Testis (tissue), 3 donors: Measurements from ENCODE around the gene CEP55. TPM values are rescaled to one million over a fixed set of nuclear protein-coding genes. Genes with fewer than 3 reads are reported as not detected.

Experiments used
- DNase-seq: peaks from one replicate; pipeline ENCODE4 v3.0.0-alpha.2; 2019
- H3K27ac ChIP-seq, 2 donors: fragments of 200-600 bp; sonication (generic); one replicate each; pipeline ENCODE4 v1.5.1; 2019
- H3K27me3 ChIP-seq: fragments of 200-600 bp; sonication (generic); one replicate; pipeline ENCODE4 v1.5.1; 2019
- H3K36me3 ChIP-seq: fragments of 200-600 bp; sonication (generic); one replicate; pipeline ENCODE4 v1.5.1; 2017; ENCODE audit warnings: low read depth; ENCODE audit errors: missing control alignments
- H3K4me1 ChIP-seq: fragments of 200-600 bp; sonication (generic); one replicate; pipeline ENCODE4 v1.5.1; 2019
- H3K4me3 ChIP-seq, 2 donors: fragments of 200-600 bp; sonication (generic); one replicate each; pipeline ENCODE4 v1.5.1; 2017 to 2019
- H3K9me3 ChIP-seq: fragments of 200-600 bp; sonication (generic); one replicate; pipeline ENCODE4 v1.5.1; 2017
- POLR2A ChIP-seq: fragments of 450-650 bp; IDR thresholded peaks from one replicate; pipeline ENCODE4 v1.6.1; 2017; ENCODE audit warnings: antibody characterized with exemption, mild to moderate bottlenecking, moderate library complexity
- WGBS, 2 donors: methylation state at CpG; one replicate each; pipeline ENCODE4 v1.1.5; 2018; 5-methylcytosine and 5-hydroxymethylcytosine counted together
- intact Hi-C: fragments of 100-400 bp; cut with DNase I; formaldehyde crosslinking; loops from one replicate; pipeline ENCODE4 v1.15.1; 2023; ENCODE audit warnings: low total_unique reads
- polyA plus RNA-seq: library from polyadenylated mRNA; stranded (reverse); fragments of 350-450 nt; fragmentation: Illumina TruSeq; extraction: RNeasy Lipid Tissue Mini Kit (QIAGEN cat#74804); gene quantifications from one replicate; pipeline ENCODE4 v1.2.3, GENCODE V29; 2014; ENCODE audit warnings: low read depth, low replicate concordance; ENCODE audit not compliant: insufficient read depth
- total RNA-seq, 2 donors: library from RNA; depleted of rRNA; stranded (reverse); fragments of >200 nt; gene quantifications; one replicate each; pipeline ENCODE4 v1.2.3, GENCODE V29; 2016
- TF ChIP-seq, protein P1 (sequence below), 3 experiments: fragments of 450-650 bp in 2 of 3; fragments of 200-600 bp in 1 of 3; sonication (generic) in 1 of 3; IDR thresholded peaks; one replicate each; pipeline ENCODE4 v1.5.1; 2016 to 2019; ENCODE audit warnings: antibody characterized with exemption in 3 of 3, mild to moderate bottlenecking in 2 of 3, moderate library complexity in 1 of 3

Gene CEP55
- total and polyA plus RNA-seq, 3 donors from 2014 or later = 14.1 to 28.1 (median 15.5) TPM

DNA sequence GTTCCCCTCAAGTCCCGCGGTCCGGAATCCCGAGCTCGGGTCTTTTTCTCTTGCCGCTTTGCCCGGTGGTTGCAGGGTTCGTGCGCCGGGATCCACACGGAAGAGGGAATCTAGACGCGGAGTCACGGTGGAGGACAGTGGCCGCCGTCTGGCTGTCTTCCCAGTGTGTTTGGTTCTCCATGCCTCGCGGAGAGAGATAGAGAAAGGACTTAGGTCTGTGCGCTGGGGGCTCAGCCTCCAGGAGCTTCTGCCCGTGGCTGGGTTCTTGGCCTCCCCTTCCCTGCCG is 71.6 kb downstream of the CEP55 start:
- Histone ChIP-seq H3K4me1 (peaks cover 8% of the 10 kb centered on the region), H3K27me3 (no peaks in the 10 kb centered on the region), H3K36me3 (no peaks in the 10 kb centered on the region), H3K27ac (no peak overlapping the region), H3K9me3 (no peaks in the 10 kb centered on the region), H3K4me3 (no peak overlapping the region)
- 0 to 3% methylated on average over 3 to 21 of the region's 21 CpGs for WGBS, 2 donors
- intact Hi-C loops = no loop called here
- no peak for DNase-seq
- TF ChIP-seq, protein P1, sequence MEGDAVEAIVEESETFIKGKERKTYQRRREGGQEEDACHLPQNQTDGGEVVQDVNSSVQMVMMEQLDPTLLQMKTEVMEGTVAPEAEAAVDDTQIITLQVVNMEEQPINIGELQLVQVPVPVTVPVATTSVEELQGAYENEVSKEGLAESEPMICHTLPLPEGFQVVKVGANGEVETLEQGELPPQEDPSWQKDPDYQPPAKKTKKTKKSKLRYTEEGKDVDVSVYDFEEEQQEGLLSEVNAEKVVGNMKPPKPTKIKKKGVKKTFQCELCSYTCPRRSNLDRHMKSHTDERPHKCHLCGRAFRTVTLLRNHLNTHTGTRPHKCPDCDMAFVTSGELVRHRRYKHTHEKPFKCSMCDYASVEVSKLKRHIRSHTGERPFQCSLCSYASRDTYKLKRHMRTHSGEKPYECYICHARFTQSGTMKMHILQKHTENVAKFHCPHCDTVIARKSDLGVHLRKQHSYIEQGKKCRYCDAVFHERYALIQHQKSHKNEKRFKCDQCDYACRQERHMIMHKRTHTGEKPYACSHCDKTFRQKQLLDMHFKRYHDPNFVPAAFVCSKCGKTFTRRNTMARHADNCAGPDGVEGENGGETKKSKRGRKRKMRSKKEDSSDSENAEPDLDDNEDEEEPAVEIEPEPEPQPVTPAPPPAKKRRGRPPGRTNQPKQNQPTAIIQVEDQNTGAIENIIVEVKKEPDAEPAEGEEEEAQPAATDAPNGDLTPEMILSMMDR (IDR thresholded peaks at IDR 0.05) = no peak
- no peak for TF ChIP-seq POLR2A

DNA sequence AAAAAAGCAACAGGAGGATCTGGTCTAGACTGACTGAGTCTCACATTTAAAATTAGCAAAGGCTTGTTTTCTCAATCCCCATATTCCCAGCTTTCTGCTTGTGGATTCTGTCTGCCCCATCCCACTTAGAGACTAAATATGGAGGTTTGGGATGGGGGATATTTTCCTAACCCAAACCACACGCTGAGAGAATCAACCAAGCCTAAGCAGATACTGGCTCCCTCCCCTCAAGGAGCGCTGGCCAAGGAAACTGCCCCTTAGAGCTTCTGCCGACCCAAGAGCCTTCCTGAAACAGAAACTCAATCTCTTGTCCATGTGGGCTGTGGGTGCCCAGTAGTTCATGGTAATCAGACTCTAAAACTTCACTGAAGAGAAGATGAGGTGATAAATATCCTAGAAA is 74.0 kb downstream of the CEP55 start:
- TF ChIP-seq, protein P1 (IDR thresholded peaks at IDR 0.05) = no peak
- TF ChIP-seq POLR2A = no peak
- DNase-seq = no peak
- H3K27me3 ChIP-seq = no peaks in the 10 kb centered on the region
- intact Hi-C loops = no loop called here
- 46% methylated on average over 3 of the region's 3 CpGs for WGBS, 2 donors
- peaks cover 8% of the 10 kb centered on the region for H3K4me1 ChIP-seq
- no peak overlapping the region for H3K4me3 ChIP-seq
- no peaks in the 10 kb centered on the region for H3K36me3 ChIP-seq
- no peaks in the 10 kb centered on the region for H3K9me3 ChIP-seq
- no peak overlapping the region for H3K27ac ChIP-seq

DNA sequence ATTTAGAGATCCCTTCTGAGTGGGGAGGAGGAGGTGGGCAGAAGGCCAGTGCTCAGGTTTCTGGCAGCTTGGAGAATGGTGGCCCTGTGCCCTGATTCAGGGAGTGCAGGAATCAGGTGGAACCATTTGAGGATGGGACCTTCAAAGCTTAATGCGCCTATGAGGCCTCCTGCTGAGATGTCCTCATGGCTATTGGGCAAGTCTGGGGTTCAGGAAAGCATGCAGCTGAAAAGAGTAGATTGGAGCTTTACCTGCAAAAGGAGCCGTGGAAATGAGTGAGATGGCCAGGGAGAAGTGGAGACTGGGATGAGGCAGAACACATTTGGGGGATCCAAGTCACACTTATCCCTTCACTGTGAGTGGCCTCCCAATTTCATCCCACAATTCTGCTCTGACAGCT is 76.2 kb downstream of the CEP55 start:
- Histone ChIP-seq H3K9me3 (no peaks in the 10 kb centered on the region), H3K36me3 (no peaks in the 10 kb centered on the region), H3K27ac (no peak overlapping the region), H3K4me1 (peaks cover 3% of the 10 kb centered on the region), H3K4me3 (no peak overlapping the region), H3K27me3 (no peaks in the 10 kb centered on the region)
- WGBS, 2 donors = 66 to 100% methylated on average over 2 of the region's 2 CpGs
- no peak for DNase-seq
- TF ChIP-seq POLR2A = no peak
- intact Hi-C loops = no loop called here

DNA sequence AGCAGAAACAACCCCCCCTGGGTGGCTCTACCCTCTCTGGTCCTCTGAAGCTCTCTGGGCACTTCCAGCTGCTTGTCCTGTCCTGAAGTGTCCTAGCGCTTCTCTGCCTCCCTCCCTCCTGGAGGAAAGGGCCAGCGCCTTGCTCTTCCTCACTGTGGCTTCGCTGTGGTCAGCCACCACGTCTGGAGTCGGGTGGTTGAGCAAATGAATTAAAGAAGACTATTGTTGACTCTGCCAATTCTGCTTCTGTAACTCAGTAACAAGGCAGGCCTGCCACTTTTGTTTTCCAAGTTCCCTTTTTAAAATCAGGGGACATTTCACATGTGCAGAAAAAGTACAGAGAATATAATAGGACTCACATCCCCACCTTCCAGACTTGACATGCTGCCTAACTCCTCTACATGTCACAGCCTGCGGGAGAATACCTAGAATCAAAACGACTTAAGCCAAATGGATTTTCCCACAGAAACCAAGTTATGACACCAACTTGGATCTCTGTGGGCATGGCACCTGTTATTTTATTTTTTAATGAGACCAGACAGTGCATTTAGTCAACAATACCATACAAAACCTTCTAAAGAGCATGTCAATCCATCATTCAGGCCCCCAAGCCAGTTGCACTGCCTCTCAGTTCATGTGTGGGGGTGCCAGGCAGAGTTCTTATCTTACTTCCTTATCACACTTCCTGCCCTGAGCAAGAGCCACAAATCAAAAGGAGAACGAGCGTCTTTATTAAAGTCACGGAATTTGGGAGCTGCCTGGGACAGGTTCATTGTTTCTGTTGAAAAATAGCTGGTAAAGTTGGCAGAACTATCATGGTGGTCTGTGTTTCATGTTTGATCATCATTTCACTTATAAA is 76.9 kb downstream of the CEP55 start:
- no peak for DNase-seq

DNA sequence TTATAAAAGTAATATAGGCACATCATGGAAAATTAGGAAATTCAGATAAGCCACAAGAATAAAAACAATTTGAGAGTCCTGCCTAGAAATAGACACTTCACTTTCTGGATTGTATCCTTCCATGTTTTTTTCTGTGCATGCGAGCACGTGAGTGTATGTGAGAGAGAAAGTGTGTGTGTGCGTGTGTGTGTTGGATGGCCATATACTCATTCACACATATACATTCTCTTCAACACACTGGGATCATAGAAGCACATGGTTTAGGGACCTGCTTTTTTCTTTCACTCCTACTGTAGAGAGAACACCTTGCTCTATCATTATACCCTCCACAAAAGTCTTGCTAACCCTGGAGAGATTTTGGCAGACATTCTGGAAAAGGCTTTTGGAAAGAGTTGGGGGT is 77.5 kb downstream of the CEP55 start:
- H3K9me3 ChIP-seq = no peaks in the 10 kb centered on the region
- H3K4me3 ChIP-seq = no peak overlapping the region
- no peak for DNase-seq
- WGBS, 2 donors = 79 to 86% methylated on average over 3 of the region's 3 CpGs
- H3K27me3 ChIP-seq = no peaks in the 10 kb centered on the region
- H3K27ac ChIP-seq = no peak overlapping the region
- intact Hi-C loops = no loop called here
- TF ChIP-seq POLR2A = no peak
- TF ChIP-seq, protein P1 (IDR thresholded peaks at IDR 0.05) = no peak
- no peaks in the 10 kb centered on the region for H3K4me1 ChIP-seq
- H3K36me3 ChIP-seq = no peaks in the 10 kb centered on the region

More for the DNA sequence above, 76.9 kb downstream of the CEP55 start:
- Histone ChIP-seq H3K36me3 (no peaks in the 10 kb centered on the region), H3K4me3 (no peak overlapping the region), H3K4me1 (no peaks in the 10 kb centered on the region), H3K9me3 (no peaks in the 10 kb centered on the region), H3K27me3 (no peaks in the 10 kb centered on the region), H3K27ac (no peak overlapping the region)
- 61 to 65% methylated on average over 9 to 10 of the region's 10 CpGs for WGBS, 2 donors
- TF ChIP-seq POLR2A = no peak
- TF ChIP-seq, protein P1 (IDR thresholded peaks at IDR 0.05) = no peak
- intact Hi-C loops = no loop called here
